HCEC 1CT (cell line): ENCODE results near the gene ZNF626.
"Not testable (repeated sequence)": the region's sequence is repeated elsewhere in the genome, so short reads cannot be mapped to it uniquely, and the experiment has no call there.

Experiments
- DNase-seq: peaks from one replicate; pipeline ENCODE4 v3.0.0-alpha.2; 2017

The ZNF626 gene

DNA sequence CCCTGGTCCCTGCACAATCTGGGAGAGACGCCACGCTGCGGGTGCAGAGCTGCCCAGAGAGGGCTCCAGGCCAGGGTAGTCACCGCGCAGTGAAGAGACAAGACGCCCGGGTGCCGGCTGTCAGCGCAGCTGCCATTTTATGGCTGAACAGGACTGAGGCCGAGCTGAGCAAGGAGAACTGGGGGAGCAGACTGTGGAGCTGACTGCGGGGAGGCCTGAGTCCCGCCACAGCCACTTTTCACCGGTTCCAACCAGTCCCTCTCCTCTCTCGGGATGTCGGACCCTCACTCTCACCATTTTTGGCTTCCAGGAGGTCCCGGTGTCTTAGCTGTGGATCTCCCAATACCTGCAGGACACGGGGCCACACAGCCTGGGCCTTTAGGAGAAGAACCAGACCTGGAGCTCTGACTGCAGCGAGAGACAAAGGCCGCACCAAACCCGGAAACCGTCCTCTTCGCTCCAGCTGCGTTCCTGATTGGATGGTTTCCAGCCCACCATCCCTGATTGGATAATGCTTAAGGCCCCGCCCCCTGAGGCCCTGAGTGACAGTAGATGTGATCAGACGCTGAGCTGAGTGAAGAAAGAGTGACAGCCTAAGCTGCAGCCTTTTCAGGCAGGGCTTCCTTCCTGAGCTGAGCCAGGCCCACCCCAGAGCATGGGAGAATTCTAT, at the start of gene ZNF626:
TSS of gene ZNF626 (minus strand) at position 422 of the 670 bp plus-strand sequence. CDS start at position 297, 125 bp downstream.
- peak; percentile 85 for DNase-seq

GRCh38 chr19:20669263-20669662, 7.9 kb upstream of the ZNF626 start:
- no peak for DNase-seq

DNA sequence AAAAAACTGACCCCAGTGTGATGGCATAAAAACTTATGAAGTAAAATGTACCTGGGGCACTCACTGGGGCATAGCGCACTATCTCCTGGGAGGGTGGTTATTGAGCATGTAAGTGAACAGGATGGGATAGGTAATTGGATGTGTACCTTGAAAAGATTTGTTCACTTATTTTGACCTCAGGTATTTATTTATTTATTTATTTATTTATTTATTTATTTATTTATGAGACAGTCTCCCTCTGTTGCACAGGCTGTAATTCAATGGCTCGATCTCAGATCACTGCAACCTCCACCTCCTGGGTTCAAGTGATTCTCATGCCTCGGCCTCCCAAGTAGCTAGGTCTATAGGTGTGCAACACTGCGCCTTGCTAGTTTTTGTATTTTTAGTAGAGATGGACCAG, 5.9 kb upstream of the ZNF626 start:
- no peak for DNase-seq

- no peak for DNase-seq
These were observed 3.8 kb upstream of the ZNF626 start for GRCh38 chr19:20664901-20665781.

- DNase-seq, result not testable (repeated sequence)
These were observed 3.1 kb upstream of the ZNF626 start for GRCh38 chr19:20664475-20664874.

- DNase-seq, result no peak
These were observed 1.2 kb upstream of the ZNF626 start for GRCh38 chr19:20662421-20663105.

DNA sequence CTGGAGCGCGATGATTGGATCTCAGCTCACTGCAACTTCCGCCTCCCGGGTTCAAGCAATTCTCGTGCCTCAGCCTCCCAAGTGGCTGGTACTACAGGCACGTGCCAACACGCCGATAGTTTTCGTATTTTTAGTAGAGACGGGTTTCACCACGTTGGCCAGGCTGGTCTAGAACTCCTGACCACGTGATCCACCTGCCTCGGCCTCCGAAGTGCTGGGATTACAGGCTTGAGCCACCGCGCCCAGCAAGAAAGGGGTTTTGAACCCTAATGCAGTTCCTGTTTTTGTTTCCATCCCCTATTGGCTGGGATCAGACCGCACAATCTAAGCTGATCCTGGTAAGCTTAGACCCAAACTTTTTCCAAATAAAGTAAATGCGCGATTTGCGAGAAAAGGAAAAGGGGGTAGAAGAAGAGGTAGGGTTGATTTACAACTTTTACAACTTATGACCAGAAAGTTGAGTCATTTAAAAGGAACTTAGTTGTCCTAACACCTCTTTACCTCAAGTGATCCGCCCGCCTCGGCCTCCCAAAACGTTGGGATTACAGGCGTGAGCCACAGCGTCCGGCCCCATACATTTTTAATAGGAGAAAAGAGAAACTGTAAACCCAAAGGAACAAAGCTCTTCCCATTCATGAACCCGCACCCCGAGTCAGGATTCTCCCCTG, 764 bp downstream of the ZNF626 start:
- DNase-seq, result peak; percentile 0

DNA sequence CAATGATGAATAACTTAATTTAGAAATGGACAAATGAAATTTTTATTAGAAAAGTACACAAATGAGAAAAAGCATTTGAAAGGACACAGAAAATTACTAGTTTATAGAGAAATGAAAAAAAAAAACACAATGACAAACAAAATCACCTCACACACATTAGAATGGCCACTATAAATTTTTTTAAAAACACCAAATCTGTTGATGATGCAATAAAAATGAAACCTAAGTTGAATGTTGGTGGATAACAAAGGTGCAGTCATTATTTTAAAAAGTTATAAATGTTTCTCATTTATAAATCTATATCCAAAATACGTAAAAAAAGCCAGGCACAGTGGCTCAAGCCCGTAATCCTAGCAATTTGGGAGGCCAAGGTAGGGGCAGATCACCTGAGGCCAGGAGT, 20.8 kb downstream of the ZNF626 start:
- DNase-seq, result no peak

DNA sequence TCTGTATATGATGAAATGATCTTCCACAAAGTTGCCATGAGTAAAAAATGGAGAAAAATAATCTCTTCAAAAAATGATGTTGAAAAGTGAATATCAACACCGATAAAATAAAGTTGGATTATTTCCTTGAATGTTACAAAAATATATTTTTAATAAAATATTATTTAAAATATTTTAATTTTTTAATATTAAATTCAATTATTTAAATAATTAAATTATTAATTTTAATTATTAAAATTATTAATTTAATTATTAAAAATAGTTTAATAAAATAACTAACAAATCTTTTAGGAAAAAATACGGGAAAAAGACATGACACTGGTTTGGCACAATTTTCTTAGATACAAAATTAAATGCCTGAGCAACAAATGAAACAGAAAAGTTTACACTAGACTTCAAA, 21.3 kb downstream of the ZNF626 start:
- no peak for DNase-seq

DNA sequence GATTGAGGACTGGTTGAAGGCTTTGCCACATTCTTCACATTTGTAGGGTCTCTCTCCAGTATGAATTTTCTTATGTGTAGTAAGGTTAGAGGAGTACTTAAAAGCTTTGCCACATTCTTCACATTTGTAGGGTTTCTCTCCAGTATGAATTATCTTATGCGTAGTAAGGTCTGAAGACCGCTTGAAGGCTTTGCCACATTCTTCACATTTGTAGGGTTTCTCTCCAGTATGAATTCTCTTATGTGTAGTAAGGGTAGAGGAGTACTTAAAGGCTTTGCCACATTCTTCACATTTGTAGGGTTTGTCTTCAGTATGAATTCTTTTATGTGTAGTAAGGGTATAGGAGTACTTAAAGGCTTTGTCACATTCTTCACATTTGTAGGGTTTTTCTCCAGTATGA, 36.8 kb downstream of the ZNF626 start:
- not testable (repeated sequence) for DNase-seq

DNA sequence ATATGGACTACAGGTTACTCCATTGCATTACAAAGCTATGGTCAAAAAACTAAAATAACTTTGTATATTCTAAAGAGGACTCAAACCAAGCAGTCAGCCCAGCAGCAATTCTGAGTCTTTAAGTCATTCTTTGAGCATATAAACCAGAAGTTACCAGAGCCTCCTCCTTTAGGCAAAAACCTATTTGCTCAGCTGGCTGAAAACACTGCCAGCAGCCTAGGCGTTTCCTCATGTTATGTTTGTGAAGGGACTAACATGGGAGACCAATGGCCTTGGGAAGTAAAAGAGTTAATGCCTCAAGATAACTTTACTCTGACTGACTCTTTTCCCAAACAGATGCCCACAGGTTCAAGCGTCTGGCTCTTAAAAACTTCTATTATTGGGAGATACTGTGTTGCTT, 45.3 kb downstream of the ZNF626 start:
- DNase-seq, result no peak

DNA sequence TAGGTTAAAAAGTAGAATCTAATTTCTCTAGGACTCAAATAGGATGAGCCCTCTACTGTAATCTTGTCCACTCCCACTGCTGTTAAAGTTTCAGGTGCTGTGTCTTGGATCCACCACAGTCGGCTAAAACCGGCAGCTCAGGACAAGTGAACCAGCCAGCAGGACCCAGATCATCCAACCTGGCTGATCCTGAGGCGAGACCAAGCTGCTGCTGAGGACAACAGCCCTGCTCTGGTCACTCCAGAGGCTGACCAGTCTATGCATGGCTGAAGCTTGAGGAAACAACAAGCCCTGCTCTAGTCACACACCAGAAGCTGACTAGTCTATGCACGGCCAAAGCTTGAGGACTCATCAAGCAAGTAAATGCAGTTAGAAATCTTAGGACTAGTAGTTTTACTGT, 46.4 kb downstream of the ZNF626 start:
- not testable (repeated sequence) for DNase-seq

- DNase-seq, result no peak
These were observed 48.6 kb downstream of the ZNF626 start for GRCh38 chr19:20612711-20613316.

DNA sequence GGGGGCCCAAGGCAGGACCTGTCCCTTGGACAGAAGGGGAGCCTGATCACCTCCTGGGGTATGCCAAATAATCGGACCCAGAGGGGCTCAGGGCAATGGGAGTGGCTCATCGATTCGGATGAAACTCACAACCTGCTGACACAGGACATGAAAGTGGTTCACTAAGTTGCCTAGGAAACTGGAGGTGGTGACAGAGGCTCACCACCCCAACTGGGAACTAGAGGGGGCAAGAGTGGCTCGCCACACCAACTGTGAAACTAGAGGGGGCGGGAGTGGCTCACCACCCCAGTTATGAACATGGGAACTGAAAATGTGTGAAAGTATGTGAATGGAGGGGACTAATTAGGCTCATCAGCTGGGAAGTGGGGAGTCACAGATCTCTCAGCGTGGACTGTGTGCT, 49.5 kb downstream of the ZNF626 start:
- DNase-seq, result no peak

GRCh38 chr19:20607943-20608342, 53.4 kb downstream of the ZNF626 start:
- no peak for DNase-seq
